Stimulated activated CD4-positive, alpha-beta T cell treated with anti-CD3 and anti-CD28 coated beads, Interleukin-12 subunit alpha, Interleukin-12 subunit beta, amount 100 ng/mL, for 24 hours (primary cell): ENCODE measurements around the gene ZNF3.
A peak's percentile ranks its signal among the peaks of the same experiment; 100 is the strongest.

Experiments used
- DNase-seq, 2 experiments: peaks; one replicate each; pipeline ENCODE4 v3.0.0-alpha.2; 2020; ENCODE audit warnings: low read depth in 2 of 2

Gene ZNF3

DNA sequence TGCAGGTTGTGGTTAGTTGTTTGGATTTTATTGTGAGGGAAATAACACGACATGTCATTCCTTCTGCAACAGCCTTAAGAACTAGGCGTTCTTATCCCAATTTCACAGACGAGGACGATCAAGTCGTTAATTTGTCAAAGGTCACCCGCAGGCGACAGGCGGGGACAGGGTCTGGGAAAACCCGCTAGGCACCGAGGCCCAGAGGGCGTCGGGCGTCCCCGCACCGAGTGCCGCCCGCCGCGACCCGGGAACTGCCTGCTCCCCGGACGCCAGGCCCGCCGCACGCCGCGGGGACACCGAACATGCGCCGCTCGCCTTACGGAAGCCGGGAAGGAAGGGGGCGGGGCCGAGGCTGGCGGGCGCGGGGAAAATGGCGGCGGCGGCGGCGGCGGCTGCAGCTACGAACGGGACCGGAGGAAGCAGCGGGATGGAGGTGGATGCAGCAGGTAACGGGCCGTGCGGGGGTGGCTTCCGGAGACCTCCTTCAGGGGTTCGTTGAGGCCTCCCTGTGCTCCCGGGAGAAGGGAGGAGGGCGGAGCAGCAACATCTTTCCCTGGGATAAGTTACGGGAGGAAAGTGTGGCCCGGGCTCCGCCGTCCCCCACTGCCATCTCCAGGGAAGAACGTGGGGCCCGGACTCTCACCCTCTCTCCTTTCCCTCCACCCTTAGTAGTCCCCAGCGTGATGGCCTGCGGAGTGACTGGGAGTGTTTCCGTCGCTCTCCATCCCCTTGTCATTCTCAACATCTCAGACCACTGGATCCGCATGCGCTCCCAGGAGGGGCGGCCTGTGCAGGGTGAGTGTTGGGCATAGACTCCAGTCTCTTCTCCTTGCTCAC lies 7.3 kb upstream of the ZNF3 start, which contains the start of gene COPS6:
Gene COPS6 (plus strand): TSS at position 349 of the 837 bp plus-strand sequence. CDS start 22 bp downstream, at position 371.
- DNase-seq = peak; percentile 74 to 86

- DNase-seq = no peak
Observed at GRCh38 chr7:100088095-100088620, 6.6 kb upstream of the ZNF3 start.

- DNase-seq = no peak
Observed at GRCh38 chr7:100087055-100087750, 5.7 kb upstream of the ZNF3 start.

GRCh38 chr7:100085515-100085914 lies 4.0 kb upstream of the ZNF3 start:
- no peak for DNase-seq

- no peak for DNase-seq
Observed at GRCh38 chr7:100082978-100083377, 1.5 kb upstream of the ZNF3 start.

GRCh38 chr7:100080907-100081534 lies 502 bp downstream of the ZNF3 start:
- DNase-seq = no peak

- no peak for DNase-seq
Observed at GRCh38 chr7:100079024-100079560, 2.4 kb downstream of the ZNF3 start.

DNA sequence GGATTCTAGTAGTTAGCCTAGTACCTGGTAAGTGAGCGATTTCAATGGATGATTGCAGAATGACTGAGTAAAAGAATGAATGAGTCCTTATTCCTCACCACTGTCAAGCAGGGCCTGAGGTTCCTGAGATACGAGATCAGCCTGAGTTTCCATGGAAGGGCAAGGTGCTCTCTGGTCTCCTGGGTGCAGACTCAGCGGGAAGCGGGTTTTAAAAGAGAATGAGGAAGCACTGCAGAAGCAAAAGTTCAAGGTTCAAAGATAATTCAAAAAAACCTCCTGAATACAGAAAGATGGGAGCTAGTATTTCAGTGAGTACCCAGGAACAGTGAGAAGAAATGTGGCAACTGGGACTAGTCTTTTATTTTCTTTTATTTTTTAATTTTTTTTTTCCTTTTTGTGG lies 4.3 kb downstream of the ZNF3 start:
- no peak for DNase-seq

- DNase-seq = no peak
Observed at GRCh38 chr7:100075418-100075817, 6.1 kb downstream of the ZNF3 start.

- no peak for DNase-seq
Observed at GRCh38 chr7:100074841-100075240, 6.7 kb downstream of the ZNF3 start.

DNA sequence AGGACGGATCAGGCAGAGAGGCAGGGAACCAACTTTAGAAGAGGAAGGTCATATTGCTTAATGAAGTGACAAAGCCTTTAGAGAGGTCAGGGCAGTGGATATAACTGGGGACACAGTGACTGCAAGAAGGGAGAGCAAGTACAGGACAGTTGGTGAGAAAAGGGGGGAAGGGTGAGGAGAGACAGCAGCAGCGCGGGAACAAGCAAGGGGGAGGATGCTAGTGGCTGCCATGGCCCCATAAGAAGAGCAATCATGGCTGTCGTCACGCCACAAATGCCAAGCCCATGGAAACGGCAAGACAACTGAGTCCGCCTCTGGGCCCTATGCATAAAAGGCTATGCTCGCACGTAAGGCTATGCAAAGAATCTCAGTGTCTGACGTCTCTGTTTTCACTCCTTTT lies 9.1 kb downstream of the ZNF3 start:
- DNase-seq = no peak

DNA sequence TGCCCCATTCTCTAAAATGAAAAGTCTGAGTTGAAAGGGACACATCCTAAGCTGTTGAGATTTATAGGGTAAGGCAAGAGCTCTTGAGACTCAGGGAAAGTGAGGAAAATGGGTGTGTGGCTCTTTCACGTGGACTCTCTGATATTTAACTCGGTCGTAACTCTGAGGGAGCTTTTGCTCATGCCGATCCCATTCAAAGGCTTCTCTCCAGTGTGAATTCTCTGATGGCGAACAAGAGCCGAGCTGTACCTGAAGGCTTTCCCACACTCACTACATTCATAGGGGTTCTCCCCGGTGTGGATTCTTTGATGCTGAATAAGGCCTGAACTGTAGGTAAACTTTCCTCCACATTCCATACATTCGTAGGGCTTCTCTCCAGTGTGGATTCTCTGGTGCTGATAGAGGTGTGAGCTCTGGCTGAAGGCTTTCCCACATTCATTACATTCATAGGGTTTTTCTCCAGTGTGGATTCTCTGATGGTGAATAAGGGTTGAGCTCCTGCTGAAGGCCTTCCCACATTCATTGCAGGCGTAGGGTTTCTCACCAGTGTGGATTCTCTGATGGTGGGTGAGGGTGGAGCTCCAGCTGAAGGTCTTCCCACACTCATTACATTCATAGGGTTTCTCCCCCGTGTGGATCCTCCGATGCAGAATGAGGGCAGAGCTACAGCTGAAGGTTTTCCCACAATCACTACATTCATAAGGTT lies 10.4 kb downstream of the ZNF3 start:
- no peak for DNase-seq

DNA sequence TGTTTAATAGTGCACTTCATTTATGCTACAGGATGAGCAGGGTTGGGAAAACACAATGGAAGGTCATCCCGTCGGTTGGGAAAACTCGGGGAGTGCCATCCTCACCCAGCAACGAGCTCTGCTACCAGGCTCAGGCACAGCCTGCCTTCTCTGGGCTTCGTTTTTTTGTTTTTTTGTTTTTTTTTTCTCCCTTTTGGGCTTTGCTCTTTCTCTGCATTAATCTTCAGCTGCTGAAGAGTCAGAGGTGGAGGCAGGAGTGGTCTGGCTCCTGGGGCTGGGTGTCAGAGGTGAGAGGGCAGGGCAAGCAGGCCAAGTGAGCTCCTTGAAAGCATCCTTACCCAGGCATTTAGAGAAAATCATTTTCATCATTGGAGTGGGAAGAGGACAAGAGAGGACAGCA lies 11.5 kb downstream of the ZNF3 start:
- DNase-seq = no peak

DNA sequence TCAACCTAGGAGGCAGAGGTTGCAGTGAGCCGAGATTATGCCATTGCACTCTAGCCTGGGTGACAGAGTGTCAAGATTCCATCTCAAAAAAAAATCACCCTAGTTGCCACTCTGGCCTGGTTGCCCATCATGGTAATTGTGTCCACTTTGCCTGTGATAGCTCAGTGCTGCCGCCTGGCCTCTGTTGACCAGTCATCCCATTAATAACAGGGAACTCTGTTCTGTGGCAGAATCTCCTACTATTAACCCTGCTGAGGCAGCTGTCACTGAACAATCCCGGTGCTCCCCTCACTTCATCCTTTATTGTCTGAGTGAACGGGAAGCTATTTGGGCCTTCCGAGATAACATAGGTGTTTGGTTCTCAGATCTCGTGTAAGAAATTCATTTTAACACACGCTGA lies 14.6 kb downstream of the ZNF3 start:
- DNase-seq = no peak

- DNase-seq = no peak
Observed at GRCh38 chr7:100065452-100066186, 15.9 kb downstream of the ZNF3 start.

DNA sequence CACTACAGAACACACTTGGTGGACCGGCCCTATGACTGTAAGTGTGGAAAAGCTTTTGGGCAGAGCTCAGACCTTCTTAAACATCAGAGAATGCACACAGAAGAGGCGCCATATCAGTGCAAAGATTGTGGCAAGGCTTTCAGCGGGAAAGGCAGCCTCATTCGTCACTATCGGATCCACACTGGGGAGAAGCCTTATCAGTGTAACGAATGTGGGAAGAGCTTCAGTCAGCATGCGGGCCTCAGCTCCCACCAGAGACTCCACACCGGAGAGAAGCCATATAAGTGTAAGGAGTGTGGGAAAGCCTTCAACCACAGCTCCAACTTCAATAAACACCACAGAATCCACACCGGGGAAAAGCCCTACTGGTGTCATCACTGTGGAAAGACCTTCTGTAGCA lies 17.4 kb downstream of the ZNF3 start:
- DNase-seq = no peak

- DNase-seq = no peak
Observed at GRCh38 chr7:100063376-100063775, 18.1 kb downstream of the ZNF3 start.

- DNase-seq = no peak
Observed at GRCh38 chr7:100061518-100062193, 19.9 kb downstream of the ZNF3 start.

- DNase-seq = no peak
Observed at GRCh38 chr7:100059251-100059739, 22.2 kb downstream of the ZNF3 start.

GRCh38 chr7:100057006-100057405 lies 24.5 kb downstream of the ZNF3 start:
- DNase-seq = no peak
